Activated CD8-positive, alpha-beta memory T cell treated with anti-CD3 and anti-CD28 coated beads for 48 hours (primary cell): ENCODE measurements around the gene TEN1.
"Not testable (repeated sequence)": the region's sequence is repeated elsewhere in the genome, so short reads cannot be mapped to it uniquely, and the experiment has no call there.

Experiments used
- DNase-seq, 3 experiments: peaks; one replicate each; pipeline ENCODE4 v3.0.0-alpha.2; 2020; ENCODE audit warnings: low read depth in 2 of 3, low spot score in 2 of 3

Gene TEN1

DNA sequence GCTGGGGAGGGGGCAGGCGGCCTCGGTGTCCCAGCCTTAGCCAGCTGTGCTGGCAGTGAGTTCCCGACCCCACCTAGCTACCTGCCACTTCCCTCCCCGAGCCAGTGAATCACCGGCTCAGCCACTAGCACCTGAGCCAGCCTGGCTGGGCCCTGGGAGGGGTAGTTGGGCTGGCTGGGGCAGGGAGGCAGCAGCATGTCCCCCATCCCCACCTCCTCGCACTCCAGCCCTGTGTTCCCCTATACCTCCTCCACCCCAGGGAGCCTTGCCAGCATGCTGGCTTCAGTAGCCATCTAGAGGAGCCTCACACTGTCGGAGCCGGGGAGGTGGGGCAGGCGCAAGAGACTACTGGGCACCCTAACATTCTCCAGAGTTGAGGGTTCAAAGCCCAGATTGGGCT lies 45.3 kb downstream of the TEN1 start:
- no peak for DNase-seq

DNA sequence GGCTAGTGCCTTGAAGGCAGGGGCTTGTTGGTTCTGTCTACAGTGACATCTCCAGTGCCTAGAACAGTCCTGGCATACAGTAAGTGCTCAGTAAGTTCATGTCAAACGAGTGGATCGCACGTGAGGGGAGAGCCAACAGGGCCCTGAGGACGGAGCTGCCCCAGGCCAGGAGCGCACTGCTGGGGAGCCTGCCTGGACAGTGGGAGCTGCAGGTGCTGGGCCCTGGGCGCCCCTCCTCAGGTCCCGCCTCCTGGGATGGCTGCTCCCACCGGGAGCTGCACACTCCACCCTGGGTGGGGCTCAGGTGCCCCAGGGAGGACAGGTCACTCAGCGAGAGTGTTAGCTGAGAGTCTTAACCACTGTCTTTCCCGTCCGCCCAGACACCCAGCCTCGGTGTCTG lies 46.3 kb downstream of the TEN1 start:
- DNase-seq: no peak

DNA sequence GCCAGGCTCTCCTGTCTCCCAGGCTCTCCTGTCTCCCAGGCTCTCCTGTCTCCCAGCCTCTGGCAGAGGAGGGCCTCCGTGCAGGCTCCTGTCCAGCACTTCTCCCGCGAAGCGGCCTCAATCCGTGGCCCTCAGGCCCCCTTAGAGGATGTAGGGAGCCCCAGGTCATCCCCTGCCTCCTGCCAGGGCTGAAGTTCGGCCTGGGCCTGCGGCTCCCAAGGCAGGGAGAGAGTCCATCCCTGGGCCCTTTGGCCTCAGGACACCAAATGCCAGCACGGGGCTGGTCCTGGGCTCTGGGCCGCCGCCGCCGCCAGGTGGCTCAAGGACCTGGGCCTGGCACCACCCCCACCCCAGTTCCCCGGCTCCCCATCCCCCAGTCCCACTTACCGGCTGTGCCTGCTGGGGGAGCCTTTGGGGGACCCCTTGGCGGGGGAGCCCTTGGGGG lies 47.7 kb downstream of the TEN1 start:
- DNase-seq: no peak

DNA sequence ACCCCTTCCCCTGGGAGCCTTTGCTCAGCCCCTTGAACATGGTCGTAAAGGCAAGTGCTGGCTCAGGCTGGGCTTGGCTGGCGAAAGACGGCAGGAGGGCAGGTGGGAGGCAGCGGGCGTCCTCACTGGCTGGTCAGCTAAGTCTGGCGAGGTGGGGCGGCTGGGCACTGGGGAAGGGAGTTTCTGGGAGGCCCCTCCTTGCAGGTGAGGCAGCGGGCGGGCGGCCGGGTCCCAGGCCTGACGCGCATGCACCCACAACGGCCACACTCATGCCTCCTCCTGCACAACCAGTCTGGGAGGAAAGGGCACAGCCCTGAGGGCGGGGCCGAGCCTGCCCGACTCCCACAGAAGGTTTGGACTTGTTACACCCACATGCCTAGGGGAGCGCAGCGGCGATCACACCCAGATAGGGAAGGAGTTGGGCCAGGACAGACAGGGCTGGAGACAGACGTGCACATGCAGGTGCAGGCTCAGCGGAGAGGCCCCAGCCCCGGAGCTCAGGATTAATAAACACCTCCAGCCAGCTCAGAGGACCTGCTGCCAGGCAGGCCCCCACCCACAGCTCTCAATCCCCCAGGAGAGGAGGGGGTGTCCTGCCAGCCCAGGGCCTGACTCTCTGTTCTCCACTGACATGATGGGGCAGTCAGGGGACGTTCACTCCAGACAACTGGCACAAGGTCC lies 48.3 kb downstream of the TEN1 start, which contains the start of gene EVPL:
Gene EVPL, minus strand, starts transcription at position 148 of the 681 bp plus-strand sequence. Its CDS starts 108 bp downstream, at position 40.
- DNase-seq: no peak

DNA sequence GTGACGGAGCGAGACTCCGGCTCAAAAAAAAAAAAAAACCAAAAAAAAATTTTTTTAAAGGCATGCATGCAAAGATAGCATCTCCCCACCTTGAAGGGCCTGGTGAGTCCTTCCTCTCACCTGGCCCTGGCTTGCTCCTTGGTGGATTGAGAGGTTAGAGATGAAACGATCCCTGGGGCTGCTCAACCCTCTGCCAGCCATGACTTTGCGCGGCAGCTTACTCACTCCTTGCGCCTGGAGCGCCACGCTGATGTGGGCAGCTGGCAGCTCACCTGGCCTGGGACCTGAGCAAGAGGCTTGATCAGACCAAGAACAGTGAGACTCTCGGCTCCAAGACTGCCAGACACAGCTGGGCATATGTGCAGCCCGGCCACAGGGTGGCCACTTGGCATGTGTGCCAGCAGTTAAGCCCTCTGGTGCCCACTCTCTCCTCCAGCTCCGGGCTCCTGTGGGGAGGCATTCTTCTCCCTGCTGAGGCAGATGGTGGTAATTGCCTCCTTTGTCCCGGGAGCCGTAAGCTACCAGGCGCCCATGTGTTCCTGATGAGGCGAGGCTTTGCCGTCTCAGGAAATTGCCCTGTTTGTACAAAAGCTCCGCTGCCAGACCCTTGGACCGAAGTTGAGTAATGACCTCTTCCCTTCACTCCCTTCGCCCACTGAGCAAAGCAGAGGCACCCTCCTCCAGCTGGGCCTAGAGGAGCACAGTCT lies 53.2 kb downstream of the TEN1 start:
- no peak for DNase-seq

DNA sequence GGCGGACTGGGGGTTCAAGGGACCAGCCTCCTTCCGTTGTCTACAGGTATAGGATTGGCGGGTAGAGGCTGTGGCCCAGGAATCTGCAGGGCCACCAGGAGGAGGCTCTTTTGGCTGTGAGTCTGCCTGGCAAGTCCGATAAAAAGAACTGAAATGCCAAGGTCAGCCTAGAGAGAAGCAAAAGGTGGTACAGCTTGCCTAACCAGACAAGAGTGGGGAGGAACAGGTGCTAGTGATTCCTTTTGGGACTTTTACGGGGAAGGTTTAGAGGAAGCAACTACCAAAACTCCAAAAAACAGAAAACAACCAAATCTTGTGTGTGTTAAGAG lies 53.7 kb downstream of the TEN1 start:
- no peak for DNase-seq

DNA sequence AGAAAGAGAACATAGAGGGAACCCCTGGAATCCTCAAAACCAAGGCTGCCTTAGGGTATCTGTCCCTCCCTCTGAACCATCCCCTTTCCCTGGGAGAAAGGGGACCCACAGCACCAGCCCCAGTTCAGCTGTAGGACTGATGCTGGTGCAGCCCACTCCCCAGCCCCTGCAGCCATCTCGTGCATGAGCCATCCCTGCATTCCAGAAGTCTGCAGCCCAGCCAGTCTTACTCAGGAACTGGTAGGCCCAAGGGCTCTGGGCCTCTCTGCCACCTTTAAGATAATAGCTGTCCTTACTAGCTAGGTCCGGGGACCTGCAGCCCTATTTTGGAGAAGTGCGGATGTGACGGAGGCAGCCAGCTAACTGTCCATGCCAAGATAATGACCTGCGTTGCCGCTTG lies 54.1 kb downstream of the TEN1 start:
- DNase-seq: no peak

DNA sequence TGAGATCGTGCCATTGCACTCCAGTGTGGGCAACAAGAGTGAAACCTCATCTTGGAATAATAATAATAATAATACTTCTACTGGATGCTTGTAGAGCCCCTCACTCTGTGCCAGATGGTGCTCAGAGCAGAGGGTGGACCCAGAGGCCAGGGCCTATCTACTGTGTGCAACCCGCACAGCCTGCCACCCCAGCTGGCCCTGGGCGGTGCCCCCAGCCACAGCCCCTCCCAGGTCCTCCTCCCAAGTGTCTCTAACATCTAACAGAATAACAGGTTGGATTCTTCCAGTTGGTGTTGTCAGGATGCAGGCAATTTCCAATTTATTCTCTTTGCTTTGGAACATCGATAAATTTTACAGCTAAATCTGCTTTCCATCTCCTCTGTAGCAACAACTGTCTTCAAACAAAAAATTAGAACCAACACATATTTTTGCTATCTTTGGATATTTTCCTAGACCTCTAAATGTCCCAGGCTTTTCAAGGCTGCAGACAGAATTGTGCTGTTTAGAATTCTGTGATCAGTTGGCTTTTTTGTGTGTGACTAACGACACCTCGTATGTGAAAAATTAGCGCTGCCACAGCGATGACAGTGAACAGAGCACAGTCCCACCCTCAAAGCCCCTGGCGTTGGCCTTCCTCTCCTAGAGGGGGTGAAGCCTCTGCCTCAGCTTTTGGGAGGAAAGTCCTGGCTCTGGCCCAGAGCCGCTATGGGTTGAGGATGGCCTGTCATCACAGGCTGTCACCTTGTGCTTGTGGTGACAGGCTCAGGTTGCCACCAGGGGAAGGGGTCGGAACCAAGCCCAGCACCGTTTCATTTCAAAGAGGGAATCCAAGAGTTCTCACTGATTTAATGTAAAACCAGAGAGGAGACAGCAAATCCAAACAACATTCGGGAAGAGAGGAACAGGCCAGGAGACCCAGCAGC lies 55.6 kb downstream of the TEN1 start:
- no peak for DNase-seq

DNA sequence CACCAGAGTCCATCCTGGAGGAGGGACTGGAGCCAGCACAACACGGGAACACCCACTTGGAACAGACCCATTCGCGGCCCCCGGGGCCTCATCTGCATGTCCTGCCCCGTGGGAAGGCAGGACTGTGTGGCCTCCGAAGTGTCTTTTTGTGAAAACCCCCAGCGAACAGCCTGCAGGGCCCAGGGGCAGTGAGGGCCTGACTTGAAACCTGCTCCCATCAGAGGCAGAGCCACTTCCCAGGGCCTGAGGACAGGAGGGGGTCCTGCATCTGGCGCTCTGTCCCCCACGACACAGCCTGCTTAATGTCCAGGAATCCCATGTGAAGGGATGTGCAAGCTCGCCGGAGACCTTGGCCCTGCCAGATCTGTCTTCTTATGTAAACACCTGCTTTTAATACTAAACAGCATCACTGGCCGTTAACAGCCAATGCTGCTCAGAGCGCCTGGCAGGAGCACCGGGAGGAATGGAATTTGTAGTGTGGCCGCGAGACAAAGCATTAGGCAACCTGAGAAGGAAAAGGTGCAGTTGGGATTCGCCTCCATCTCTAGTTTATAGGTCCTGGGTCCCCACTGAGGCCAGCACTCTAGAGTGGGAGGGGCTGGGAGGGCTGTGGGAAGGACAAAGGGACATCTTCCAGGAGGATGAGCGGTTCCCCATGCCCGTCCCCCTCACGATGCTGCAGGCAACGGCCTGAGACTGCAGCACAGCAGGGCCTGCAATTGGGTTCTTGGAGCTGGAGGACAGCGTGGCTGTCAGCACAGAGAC lies 57.6 kb downstream of the TEN1 start:
- DNase-seq: no peak

DNA sequence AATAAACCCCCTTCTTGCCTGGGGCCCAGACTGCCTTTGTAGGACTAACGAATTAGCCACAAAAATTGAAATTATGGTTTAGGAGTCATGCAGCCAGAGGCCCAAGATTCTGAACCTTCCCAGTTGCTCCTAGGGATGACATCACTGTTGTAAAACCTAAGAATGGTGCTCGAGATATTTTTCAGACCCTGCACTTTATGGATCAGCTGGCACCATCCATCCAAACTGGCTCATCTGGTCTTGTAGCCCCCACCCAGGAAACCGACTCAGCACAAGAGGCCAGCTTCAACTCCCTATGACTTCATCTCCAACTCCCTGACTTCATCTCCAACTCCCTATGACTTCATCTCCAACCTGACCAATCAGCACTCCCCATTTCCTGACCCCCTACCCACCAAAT lies 59.0 kb downstream of the TEN1 start:
- DNase-seq: no peak

DNA sequence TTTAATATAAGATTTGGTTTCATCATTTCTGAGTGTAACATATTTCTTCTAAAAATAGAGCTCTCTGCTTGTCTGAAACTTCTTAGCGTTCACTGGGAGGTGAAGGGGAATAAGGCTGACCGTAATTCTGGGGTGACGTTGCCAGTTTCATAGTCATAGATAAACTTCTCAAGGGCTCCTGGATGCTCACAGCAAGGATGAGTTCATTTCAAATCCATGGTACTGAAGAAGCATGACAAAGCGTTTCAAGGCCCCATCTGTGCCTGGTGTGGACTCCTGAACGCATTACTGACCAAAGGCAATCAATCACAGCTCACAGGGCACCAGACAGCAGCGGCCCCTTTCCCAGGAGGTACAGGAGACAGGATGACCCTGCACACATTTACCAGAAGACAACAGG lies 60.1 kb downstream of the TEN1 start:
- DNase-seq: no peak

DNA sequence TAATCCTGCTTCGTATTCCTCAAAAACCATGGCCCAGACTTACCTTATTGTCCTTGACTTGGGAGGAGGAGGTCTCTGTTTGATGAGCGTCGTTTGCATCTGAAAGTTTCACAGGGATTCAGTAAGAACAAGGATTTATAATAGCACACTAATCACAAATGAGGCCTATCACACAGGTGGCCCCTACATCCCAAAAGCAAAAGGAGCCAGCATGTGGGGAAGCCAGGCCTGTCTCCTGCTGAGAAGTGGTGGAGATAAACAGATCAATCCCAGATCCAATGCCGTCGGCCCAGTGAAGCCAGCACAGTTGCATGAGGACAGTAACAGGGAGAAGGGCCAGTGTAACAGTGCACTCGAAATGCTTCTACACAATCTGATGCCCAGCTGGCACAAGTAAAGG lies 61.3 kb downstream of the TEN1 start:
- DNase-seq: no peak

DNA sequence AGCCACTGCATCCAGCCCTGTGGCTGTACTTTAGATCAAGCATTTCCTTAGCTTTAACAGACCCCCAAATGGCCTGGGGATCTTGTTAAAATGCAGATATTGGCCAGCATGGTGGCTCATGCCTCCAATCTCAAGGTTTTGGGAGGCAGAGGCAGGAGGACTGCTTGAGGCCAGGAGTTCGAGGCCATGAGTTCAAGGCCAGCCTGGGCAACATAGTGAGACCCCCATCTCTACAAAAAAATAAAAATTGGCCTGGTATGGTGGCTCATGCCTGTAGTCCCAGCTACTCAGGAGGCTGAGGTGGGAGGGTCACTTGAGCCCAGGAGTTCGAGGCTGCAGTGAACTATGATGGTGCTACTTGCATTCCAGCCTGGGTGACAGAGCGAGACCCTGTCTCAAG lies 63.8 kb downstream of the TEN1 start:
- DNase-seq: not testable (repeated sequence)

DNA sequence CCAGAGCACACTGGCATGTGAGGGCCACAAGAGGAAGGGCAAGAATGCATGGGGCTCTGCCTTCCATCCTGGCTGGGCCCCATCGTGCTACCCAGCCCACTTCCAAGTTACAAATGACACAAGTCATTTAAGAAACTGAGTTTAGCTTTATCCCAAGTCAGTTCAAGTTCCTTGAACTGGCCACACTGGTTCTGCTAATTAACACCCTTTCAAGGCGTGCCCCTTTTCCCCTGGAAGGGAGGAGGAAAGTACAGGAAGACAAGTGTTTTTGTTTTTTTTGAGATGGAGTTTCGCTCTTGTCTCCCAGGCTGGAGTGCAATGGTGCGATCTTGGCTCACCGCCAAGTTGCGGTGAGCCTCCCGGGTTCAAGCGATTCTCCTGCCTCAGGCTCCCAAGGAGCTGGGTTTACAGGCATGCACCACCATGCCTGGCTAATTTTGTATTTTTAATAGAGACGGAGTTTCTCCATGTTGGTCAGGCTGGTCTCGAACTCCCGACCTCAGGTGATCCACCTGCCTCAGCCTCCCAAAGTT lies 65.5 kb downstream of the TEN1 start:
- DNase-seq: not testable (repeated sequence)

DNA sequence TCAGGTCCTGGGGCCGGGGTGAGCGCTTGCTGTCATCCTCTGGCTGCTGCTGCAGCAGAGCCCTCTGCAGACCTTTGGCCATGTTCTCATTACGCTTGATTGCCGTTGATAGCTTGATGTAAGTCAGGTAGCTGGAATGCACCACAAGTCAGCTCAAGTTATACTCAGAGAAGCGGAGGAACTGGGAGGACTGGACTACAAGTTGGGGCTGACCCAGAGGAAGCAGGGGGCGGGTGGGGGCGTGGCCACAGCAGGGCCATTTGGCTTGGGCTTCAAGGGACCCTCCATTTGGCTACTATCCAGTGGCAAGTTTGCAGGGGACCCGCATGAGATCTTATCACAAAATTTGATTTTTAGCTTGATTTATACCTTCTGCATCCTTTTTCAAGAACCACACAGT lies 67.0 kb downstream of the TEN1 start:
- DNase-seq: no peak

DNA sequence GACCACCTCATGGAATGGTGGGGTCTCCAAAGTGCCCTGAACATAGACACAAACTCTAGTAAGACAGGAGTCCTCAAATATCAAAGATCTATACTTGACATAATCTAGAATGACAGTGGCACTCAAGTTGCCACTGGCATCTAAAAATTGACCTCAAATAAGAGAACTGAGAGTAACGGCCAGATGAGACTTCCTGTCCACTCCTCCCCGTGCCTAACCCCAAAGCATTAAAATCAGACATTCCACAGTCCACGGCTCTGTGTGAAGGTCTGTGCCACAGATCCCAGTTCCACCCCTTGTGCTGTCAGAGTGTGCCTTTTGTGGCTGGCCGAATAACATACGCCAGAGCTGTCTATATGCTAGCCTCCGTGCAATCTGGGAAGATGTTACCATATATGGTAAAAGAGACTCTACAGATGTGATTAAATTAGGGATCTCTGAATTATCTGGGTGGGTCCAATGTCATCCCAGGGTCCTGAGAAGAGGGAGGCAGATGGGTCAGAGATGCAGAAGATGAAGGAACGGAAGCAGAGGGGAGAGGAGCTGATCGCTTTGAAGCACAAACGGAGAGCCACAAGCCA lies 69.1 kb downstream of the TEN1 start:
- no peak for DNase-seq

DNA sequence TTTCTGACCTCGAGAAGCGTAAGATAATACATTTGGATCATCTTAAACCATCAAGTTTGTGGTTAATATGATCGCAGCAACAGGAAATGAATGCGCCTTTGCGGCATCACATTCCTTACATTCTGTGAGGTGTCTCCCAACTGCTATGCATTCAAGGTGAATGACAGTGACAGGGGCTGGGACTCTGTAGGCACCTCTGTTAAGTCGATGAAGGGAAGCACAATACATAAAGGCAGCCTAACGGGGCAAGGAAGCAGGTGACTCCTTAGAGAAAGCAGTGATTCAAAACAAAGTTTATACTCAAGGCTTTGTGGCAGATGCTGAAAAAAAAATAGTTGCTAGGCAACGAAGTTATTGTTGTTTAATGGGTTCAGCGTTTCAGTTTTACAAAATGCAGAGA lies 69.7 kb downstream of the TEN1 start:
- no peak for DNase-seq

DNA sequence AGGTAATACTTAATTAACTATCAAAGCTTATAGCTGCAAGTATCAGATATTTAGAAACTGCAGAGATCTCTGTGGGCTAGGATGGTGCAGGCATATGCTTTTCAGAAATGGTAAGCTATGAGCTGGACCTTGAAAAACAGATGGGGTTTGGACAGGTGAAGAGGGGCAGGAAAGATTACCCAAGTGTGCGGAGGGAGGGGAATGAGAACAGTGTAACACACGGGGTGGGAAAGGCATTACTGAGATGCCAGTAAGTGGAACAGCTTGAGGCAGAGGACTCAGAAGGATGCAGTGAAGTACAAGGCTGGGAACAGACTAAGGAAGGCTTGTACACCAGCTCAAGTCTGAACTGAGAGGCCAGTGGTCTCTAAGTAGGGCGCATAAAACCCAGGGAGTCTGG lies 70.2 kb downstream of the TEN1 start:
- no peak for DNase-seq

DNA sequence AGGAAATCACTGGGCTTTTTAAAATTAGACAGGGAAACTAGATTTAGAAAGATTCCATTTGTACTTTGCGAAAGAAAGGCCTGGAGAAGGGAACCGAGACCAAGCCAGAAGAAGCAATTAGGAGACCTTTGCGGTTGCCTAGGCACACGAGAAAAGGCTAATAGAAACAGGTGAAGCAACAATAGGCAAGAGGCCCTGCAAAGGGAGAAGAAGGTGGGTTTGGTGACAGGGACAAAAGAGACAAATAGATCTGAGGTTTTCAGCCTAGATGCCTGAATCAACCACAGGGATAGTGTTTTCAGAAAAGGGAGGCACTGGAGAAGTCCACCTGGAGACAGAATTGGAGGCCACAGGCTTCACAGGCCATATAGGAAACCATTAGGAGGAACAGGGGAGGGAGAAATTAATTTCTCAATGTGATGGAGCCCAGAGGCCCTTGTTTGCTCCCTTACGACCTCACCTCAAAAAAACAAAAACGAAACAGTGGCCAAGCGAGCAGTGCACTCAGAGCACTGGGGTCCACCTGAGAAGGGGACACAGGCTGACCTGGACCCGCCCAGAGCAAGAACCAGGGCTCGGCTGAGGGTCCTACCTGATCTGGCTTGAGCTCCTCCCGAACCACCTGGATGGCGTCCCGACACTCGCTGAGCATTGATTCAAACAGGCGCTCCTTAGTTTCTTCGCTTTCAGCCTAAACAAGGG lies 70.9 kb downstream of the TEN1 start:
- no peak for DNase-seq
